Measurements from ENCODE around the gene ARHGAP33.

- TF ChIP-seq, protein P1, sequence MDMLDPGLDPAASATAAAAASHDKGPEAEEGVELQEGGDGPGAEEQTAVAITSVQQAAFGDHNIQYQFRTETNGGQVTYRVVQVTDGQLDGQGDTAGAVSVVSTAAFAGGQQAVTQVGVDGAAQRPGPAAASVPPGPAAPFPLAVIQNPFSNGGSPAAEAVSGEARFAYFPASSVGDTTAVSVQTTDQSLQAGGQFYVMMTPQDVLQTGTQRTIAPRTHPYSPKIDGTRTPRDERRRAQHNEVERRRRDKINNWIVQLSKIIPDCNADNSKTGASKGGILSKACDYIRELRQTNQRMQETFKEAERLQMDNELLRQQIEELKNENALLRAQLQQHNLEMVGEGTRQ (IDR thresholded peaks at IDR 0.05; ENCODE audit: borderline replicate concordance, low read depth, low read length) = no peak
- TF ChIP-seq, protein P2, sequence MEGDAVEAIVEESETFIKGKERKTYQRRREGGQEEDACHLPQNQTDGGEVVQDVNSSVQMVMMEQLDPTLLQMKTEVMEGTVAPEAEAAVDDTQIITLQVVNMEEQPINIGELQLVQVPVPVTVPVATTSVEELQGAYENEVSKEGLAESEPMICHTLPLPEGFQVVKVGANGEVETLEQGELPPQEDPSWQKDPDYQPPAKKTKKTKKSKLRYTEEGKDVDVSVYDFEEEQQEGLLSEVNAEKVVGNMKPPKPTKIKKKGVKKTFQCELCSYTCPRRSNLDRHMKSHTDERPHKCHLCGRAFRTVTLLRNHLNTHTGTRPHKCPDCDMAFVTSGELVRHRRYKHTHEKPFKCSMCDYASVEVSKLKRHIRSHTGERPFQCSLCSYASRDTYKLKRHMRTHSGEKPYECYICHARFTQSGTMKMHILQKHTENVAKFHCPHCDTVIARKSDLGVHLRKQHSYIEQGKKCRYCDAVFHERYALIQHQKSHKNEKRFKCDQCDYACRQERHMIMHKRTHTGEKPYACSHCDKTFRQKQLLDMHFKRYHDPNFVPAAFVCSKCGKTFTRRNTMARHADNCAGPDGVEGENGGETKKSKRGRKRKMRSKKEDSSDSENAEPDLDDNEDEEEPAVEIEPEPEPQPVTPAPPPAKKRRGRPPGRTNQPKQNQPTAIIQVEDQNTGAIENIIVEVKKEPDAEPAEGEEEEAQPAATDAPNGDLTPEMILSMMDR (IDR thresholded peaks at IDR 0.05 in 2 of 3, conservative IDR thresholded peaks at IDR 0.05 in 1 of 3; ENCODE audit: control insufficient read depth in 2 of 3, extremely low read depth in 1 of 3, insufficient read depth in 1 of 3, low read depth in 3 of 3, low read length in 3 of 3) = no peak
- no peak for TF ChIP-seq BCL11A (IDR thresholded peaks at IDR 0.05; ENCODE audit: low read depth, low read length)
- TF ChIP-seq, protein P3, sequence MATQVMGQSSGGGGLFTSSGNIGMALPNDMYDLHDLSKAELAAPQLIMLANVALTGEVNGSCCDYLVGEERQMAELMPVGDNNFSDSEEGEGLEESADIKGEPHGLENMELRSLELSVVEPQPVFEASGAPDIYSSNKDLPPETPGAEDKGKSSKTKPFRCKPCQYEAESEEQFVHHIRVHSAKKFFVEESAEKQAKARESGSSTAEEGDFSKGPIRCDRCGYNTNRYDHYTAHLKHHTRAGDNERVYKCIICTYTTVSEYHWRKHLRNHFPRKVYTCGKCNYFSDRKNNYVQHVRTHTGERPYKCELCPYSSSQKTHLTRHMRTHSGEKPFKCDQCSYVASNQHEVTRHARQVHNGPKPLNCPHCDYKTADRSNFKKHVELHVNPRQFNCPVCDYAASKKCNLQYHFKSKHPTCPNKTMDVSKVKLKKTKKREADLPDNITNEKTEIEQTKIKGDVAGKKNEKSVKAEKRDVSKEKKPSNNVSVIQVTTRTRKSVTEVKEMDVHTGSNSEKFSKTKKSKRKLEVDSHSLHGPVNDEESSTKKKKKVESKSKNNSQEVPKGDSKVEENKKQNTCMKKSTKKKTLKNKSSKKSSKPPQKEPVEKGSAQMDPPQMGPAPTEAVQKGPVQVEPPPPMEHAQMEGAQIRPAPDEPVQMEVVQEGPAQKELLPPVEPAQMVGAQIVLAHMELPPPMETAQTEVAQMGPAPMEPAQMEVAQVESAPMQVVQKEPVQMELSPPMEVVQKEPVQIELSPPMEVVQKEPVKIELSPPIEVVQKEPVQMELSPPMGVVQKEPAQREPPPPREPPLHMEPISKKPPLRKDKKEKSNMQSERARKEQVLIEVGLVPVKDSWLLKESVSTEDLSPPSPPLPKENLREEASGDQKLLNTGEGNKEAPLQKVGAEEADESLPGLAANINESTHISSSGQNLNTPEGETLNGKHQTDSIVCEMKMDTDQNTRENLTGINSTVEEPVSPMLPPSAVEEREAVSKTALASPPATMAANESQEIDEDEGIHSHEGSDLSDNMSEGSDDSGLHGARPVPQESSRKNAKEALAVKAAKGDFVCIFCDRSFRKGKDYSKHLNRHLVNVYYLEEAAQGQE (IDR thresholded peaks at IDR 0.05; ENCODE audit: low read depth, low read length) = no peak
- no peak for TF ChIP-seq RCOR1 (conservative IDR thresholded peaks at IDR 0.05; ENCODE audit: low read depth, low read length)
Measured at GRCh38 chr19:35760711-35761349, 14.5 kb upstream of the ARHGAP33 start.
